NCI-H2107 treated with DMSO at 0.1 percent for 48 hours (cell line): Measurements from ENCODE around the gene SYNPO.

Source experiments
- DNase-seq: peaks from one replicate; lab custom pipeline; 2025; ENCODE audit not compliant: unreplicated experiment; lab: John Stamatoyannopoulos, UW

The SYNPO gene

DNA sequence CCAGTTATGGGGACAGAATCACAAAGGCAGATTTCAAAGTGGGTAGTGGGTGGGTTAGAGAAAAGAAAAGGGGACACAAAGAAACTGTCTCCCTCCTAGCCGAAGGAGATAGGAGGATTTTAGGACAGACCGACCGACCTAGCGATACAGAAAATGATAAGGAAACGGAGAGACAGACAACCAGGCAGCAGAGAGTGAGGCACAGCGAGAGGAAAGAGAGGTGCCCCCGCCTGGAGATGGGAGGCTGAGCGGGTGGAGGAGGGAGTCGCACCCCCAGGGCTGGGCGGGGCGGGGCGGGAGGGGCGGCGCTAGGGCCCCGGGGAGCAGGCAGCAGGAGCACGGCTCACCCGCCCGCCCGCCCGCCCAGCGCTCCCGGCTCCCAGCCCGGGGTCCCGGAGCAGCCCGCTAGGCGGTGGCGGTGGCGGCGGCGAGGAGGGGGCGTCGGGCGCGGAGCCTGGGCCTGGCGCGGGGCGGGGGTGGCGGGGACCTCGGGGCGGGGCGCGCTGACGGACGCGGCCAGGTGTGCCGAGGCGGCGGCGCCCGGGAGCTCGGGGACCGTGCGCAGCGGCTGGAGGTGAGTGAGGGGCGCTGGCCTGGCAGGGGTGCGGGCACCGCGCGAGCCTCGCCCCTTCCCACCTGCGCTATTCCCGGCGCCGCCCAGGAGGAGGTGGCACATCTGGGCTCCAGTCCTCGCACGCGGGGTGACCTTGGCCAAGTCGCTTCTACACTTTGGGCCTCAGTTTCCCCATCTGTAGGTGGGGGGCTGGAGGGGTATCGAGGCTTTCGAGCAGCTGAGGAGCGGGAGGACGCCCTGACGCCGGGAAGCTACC, 15.9 kb upstream of the SYNPO start:
- DNase-seq: no peak

DNA sequence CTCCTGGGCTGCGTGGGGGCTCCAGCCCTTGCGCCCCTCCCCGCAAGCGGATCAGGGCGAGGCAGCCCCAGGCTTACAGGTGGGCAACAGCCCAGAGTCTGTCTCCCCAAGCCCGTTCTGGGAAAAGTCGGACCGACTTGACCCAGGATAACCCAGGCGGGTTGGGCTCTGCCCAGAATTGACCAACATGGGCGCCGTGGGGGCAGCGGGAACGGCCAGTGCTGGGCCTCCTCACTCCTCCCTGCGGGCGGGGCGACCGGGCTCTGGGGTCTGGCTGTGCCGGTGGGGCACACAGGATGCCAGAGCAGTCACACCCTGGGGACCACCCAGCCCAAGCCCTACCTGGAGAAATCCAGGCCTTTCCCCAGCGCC, 15.3 kb upstream of the SYNPO start:
- DNase-seq: no peak

DNA sequence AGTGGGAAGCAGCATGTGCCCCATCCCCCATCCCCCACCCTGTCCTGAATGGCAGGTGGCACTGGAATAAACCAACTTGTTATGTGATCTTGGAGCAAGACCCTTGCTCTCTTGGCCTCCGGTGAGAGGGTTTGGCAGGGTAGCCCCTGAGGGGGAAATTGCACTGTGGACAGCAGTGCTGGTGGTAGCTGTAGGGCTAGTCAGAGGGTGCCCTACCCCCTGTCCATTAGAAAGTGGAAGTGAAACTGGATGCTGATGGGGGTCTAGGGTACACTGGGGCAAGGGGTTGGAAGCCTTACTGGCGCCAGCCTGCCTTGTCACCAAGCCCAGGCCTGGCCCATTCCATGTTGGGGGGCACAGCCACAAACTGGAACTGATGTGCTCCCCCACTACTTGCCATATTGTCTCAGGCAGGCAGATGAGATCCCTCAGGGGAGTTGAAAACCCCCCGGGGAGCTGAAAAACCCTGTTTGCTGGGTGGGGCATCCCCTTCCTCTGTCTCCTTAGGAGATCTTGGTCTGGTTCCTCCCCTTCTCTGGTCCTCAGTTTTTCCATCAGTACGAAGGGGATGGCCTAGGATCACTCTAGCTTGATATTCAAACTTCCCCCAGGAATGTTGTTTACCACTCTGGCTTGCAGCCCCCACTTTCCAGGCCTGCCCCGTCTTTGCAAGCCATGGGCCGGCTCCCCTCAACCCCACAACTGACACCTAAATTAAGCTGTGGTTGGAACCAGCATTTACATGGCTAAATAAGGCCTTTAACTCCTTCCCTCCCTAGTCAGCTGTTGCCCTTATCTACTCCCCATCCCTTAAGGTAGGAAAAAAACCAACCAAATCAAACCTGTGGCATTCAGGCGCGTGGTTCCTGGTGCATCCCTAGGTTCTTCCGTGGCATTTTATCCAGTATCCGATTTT, 14.4 kb upstream of the SYNPO start:
- no peak for DNase-seq

DNA sequence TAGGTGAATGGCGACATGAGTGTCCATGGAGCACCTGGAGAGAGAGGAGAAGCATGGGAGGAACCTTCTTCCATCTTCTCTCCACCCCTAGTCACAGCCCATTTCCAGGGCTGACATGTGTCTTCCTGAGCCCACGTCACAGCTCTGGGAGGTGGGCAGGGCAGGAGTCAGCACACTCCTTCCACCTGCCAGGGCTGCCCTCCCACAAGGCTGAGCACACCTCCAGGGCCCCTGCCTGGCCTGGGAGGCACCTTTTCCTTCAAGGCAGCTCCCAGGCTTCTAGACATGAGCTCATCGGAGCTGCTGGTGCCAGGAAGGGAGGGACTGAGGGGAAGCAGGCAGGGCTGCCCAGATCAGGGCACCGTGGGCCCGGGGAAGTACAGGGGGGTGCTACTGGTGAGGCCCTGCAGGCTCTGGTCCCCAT, 13.6 kb upstream of the SYNPO start:
- no peak for DNase-seq

DNA sequence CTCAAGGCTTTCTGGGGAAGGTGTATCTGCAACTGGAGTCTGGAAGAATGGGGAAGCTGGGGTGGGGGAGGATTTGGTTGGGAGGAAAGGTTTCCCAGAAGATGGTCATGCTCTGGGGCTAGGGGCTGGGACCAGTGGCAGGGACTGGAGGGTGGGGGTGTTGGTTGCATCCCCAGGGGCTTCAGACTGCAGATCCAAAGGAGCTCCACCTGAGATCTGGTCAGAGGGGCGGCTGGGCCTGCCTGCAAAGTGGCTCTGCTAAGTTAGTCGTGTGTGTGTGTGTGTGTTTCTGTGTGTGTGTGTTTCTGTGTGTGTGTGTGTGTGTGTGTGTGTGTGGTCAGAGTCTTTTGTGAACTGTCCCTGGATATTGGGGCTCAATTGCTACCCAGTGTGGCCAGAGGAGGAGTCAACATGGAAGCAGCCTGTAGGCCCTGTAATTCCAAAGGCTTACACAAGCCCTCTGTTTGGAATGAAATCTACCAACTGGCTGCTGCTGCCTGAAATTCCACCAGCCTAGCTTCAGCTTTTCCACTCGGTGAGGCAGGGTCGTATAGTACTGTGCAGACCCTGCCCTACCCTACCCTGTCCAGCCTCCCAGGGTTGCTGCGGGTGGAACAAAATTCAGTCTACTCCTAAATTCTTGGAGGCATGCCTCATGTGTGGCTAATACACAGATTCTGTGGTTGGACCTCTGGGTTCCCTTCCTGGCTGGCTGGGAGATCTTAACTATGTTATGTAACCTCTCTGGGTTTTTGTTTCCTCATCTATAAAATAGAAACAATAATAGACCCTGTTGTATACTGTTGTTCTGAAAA, 12.5 kb upstream of the SYNPO start:
- no peak for DNase-seq

DNA sequence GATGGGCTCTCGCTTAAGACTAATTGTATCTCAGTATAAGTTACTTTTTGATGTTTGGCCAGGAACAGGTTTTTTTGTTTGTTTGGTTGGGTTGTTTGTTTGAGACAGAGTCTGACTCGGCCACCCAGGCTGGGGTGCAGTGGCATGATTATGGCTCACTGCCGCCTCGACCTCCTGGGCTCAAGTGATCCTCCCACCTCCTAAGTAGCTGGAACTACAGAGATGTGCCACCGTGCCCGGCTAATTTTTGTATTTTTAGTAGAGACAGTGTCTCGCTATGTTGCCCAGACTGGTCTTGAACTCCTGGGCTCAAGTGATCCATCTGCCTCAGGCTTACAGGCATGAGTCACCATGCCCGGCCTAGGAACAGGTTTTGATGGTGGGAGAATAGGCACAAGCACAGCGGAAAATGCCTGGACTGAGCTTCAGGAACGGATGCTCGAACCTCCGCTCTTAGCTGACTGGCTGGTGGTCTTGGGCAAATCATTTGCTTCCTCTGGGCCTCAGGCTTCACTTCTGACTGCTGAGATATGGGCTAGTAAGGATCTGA, 11.4 kb upstream of the SYNPO start:
- DNase-seq: no peak

DNA sequence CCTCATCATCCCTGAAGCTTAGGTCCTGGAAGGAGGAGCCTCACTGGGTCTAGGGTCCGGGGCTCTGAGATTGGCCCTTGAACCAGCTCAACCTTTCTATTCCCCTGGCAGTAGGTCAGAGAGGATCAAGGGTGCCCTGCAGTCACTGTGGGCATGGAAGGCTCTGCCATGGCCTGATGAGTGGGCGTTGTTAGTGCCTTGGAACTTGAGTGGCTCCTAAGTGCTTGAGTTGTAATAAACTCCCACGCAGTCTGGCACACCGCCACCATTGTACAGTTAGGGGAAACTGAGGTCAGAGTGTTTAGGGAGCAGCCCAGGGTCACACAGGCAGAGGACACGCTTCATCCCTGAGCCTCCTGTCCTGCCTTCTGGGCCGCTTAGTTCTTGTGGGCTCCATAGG, 10.4 kb upstream of the SYNPO start:
- no peak for DNase-seq

DNA sequence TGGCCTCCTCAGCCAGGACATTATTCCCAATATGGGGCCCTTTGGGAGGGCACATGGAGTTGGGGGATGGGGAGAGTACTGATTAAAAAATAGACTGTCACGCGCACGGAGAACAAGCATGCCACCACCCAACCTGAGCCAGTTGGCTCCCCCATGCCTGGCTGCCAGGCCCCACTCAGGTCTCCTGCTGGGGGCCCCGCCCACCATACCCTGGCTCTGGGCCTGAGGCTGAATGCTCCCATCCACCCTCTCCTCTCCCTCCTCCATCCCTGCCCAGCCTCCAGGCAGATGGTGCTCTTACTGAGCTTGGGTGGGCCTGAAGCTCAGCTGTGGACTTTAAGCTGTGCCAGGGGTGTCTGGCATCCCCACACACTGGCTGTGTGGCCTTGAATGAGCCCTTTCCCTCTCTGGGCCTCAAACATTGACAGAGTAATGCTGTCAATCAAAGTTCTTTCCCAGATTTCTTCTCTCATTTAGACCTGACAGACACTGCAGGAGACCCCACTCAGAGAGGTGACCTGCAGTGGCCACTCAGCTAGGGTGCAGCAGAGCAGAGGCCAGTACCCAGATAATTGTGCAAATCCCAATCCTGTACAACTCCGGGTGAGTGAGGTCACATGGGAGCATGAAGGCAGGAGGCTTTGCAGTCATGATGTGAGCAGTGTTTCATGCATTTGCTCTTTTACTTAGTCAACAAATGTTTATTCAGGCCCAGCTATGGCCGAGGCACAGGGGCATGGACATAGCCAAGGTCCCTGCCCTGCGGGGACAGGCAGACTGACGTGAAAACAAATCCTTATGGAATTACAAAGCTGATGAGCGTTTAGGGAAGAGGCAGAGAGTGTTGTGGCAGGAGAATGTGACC, 9.8 kb upstream of the SYNPO start:
- DNase-seq: no peak

DNA sequence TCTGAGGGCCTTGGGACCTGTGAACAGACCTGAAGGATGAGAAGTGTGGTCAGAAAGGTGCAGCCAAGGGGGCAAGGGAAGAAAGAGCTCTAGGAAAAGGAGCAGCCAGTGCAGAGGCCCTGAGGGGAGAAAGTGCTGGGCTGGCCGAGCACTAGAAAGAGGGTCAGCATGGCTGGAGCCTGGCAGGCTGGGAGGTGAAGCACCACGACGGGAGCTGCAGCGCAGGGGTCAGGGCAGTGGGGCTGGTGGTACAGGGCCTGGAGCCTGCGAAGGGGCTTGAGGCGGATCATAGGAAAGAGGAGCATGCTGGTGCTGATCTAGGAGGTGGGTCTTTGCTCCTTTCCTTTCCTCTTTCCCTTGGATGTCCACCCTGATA, 9.1 kb upstream of the SYNPO start:
- no peak for DNase-seq

DNA sequence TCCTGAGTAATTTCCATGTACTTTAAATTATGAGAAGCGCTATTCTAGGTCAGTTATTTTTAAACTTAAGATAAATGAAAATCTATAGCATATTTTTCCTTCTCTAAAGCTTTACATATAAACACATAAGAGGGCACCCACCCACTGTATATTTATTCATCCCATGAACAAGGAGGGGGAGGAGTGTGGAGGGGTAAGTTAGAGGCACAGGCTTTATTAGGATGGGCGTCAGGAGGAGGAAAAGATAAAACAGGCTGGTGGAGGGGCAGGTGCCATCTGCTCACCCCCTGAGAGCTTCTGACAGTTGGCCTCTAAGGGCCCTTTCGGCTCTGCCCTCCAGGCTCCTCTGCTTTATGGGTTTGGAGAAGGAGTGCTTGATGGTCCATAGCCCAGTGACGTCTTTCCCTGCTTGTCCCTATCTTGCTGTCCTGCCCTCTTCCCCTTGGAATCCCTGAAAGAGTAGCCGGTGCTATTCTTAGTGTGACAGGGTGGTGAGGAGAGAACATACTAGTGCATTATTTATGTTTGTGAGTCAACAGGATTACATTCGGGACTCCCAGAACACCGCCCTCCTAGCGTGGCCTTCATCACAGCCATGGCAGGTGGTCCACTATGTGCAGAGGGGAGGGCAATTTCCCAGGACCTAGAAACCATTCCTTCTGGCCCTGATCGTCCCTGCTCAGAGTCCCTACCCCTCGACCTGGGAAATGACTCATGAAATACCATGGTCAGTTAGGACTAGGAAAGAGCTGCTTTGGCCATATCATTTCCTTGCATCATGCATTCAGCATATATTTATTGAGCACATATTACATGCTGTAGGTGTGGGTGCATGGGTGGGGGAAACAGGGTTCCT, 7.9 kb upstream of the SYNPO start:
- no peak for DNase-seq

DNA sequence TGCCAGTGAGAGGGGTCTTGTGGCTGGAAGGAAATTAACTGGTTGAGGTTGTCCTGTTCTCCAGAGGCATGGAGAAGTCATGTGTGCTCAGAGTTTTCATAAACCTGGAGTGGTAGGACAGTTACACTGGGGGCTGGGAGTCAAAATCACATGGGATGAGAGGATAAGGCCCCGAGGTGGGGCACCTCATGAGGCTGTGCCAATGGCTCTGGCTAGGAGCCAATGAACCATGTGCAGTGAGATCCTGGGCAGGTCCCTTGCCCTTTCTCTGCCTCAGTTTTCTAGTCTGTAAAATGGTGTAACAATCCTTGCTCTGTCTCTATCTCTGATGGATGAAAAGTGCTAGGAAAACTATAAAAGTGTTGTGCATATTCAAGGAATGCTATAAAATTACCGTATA, 7.0 kb upstream of the SYNPO start:
- DNase-seq: no peak

DNA sequence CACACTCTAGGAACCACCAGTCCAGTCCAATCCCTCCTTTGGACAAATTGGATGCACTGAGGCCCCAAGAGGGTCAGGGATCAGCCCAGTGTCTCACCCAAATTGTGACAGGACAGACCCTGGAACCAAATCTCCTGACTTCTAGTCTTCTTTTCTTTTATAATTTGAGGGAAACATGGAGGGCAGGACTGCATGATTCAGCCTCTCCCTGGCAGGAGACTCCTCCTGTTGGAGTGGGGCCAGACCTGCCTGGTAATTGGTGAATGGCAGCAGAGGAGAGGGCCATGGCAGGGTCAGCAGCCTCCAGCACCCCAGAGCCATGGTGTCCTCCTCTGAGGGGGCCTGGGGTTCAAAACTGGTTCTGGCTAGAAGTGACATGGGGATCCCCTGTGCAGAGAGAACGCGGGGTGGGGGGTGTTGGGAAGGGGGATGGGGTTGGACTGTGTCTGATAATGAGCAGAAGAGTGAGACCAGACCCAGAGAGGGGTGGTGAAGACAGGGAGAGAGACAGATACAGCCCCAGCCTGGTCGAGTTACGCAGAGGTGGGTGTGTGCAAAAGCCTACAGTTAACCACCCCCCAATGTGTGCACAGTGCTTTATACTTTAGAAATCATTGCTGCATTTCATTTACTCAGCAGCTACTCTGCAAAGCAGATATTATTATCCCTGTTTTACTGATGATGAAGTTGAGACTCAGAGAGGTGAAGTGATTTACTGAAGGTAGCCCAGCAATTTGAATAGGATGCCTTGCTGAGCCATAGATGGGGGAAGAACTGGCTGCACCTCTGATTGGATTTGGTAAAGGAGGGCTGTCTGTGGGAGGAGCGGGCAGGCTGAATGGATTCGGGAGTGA, 3.8 kb upstream of the SYNPO start:
- no peak for DNase-seq

DNA sequence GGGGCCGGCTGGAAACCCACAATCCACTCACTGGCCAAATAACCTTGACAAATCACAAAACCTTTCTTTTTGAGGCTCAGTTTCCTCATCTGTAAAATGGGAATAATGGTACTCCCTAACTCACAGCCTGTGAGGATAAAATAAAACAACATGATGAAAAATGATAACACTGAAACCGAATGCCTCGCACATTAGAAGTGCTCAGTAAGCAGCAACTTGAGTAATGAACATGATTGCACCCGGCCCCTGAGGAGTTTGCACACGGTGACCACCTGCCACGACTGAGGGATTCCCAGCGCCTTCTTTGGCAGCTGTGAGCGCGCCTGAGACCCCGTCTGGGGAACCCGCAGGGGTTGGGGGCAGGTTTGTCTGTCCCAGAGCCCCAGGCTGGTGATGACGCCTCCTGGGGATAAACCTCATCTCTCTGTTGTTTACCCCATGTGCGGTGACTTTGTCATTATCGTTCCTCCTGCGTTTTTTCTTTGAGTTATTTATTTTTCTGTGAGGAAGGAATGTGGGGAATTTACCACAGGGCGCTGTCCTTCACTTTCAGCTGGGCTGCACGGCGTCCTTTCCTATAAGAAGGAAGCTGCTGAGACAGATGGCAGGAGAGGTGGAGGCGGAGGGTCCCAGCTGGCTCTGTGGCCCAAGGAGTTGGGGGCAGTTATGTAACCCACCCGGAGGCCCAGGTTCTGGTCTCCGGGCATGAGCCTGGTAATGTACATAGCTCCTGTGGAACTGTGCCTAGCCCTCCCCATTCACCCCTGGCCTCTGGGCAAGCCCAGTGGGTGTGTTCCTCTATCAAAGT, 3.0 kb upstream of the SYNPO start:
- DNase-seq: no peak

DNA sequence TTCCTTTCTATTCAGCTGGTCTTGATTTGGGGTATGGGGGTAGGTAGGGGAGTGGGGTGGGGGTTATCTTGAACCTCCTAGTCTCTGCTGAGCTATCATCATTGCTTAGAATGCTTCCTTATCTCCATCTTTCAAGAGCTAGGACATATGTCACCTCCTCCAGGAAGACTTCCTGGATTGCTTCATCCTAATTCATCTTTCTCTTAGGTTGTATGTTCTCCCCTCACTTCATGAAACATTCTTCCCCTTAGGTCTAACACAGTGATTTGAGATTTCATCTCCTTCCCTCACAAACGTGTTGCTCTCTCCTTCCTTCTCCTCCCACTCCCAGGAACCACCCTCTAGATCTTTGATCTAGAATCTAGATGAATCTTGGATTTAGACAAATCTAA, 2.4 kb upstream of the SYNPO start:
- no peak for DNase-seq

DNA sequence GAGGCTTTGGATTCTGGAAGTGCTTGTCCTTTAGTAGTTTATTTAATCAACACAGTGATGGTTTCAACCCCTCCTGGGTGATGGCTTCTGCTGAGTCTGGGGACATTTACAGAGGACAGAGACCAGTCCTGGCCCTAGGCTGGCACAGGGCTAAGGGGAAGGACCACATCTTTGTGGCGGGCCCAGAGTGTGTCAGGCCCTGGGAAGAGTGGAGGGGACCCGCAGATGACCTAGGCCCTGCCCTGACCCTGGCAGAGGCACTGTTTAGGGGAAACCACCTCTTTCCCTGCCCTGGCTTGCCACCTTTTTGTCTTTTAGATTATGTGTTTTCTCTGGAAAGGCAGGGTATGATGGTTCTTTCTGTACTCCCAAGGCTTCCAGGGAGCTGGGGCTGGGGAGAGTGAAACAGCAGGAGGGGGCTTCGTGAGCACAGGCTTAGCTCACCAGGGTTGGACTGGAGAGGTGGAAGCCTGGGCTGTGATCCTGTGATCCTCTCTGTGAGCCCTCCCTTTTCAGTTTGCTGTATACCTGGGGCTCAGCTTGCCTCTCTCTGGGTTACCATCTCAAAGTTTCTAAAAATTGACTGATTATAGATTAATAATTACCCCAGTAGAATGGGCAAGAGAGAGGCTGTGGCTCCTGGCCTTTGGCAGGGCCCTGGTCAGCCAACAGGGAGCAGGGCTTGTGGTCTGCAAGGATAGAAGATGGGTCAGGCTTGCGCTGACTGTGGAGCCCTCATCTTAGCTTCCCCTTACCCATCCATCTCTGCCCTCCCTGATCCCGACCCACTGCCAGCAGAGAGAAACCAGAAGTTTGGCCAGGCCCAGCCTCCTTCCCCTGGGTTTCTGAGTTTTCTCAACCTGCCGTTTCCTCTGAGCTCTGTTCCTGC, 1.7 kb upstream of the SYNPO start:
- no peak for DNase-seq

DNA sequence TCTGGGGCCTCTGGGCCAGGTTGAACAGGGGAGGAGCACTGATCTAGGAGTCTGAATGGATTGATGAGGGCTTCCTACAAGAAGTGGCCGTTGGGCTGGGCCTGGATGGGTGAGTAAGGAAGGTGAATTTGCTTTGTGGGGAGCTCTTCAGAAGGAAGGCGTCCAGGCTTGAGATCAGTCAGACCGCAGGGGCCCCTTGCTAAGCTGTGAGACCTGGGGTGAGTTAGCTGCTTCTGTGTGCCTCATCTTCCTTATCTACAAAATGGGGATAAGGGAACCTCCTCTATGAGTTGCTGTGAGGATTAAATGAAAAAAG, 1.1 kb upstream of the SYNPO start:
- DNase-seq: no peak

DNA sequence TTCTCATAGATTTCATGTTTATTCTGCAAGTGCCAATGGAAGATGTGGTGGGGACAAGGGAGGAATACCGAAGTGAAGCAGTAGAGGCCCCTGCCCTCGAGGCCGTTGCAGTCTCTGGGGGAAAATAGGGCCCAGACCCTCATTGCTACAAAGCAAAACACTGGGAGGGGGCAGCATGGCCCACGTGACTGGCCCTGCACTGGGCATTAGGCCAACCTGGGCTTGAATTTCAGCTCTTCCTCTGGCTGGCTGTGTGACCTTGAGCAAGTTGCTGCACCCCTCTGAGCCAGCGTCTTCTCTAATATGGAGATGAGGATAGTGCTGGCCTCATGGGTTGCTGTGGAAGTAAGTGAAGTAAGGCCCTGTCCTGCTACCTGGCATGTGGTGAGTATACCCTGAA, 709 bp upstream of the SYNPO start:
- DNase-seq: no peak
